ENCODE data around the gene PRUNE1.

Gene PRUNE1

GRCh38 chr1:151009674-151010345, 1.6 kb downstream of the PRUNE1 start:
- H3K27me3 ChIP-seq (ENCODE audit: low read length) = no peaks in the 10 kb centered on the region
- H3K79me2 ChIP-seq (ENCODE audit: insufficient read depth, low read length) = peaks cover 12% of the 10 kb centered on the region; the same call in 1 of the 2 replicates
- H3K4me2 ChIP-seq (ENCODE audit: low read depth, low read length, poor library complexity, severe bottlenecking) = peak overlapping the region; percentile 75
- no peak overlapping the region for H3K27ac ChIP-seq (ENCODE audit: low read depth, low read length)
- H3K9me2 ChIP-seq (replicated peaks; ENCODE audit: insufficient read depth, low read length) = no peaks in the 10 kb centered on the region
- no peak for TF ChIP-seq EZH2phosphoT487 (conservative IDR thresholded peaks at IDR 0.05; ENCODE audit: low read length)
- TF ChIP-seq CTCF (IDR thresholded peaks at IDR 0.05; ENCODE audit: insufficient read depth, low read length, poor library complexity, severe bottlenecking) = no peak
- H3K36me3 ChIP-seq (ENCODE audit: low read length) = no peaks in the 10 kb centered on the region
- H2AFZ ChIP-seq (ENCODE audit: low read depth, low read length, severe bottlenecking) = no peak overlapping the region
- peak overlapping the region; percentile 87 for H3K4me3 ChIP-seq (ENCODE audit: insufficient read depth, low read length, poor library complexity, severe bottlenecking)
- peak overlapping the region; percentile 83 for H3K9ac ChIP-seq (ENCODE audit: low read length)
- H4K20me1 ChIP-seq (ENCODE audit: low read depth, low read length) = no peaks in the 10 kb centered on the region
- H3K9me3 ChIP-seq (ENCODE audit: insufficient read depth, low read length) = no peaks in the 10 kb centered on the region
- H3F3A ChIP-seq (ENCODE audit: insufficient read depth) = peaks cover 8% of the 10 kb centered on the region; the same call in 1 of the 2 replicates

- Histone ChIP-seq H3K27ac (ENCODE audit: low read depth, low read length) (no peak overlapping the region), H3K9ac (ENCODE audit: low read length) (no peak overlapping the region), H3K9me2 (replicated peaks; ENCODE audit: insufficient read depth, low read length) (no peaks in the 10 kb centered on the region), H3F3A (ENCODE audit: insufficient read depth) (peaks cover 8% of the 10 kb centered on the region; the same call in 1 of the 2 replicates), H2AFZ (ENCODE audit: low read depth, low read length, severe bottlenecking) (no peak overlapping the region), H3K4me2 (ENCODE audit: low read depth, low read length, poor library complexity, severe bottlenecking) (no peak overlapping the region), H3K36me3 (ENCODE audit: low read length) (no peaks in the 10 kb centered on the region), H3K27me3 (ENCODE audit: low read length) (no peaks in the 10 kb centered on the region), H3K9me3 (ENCODE audit: insufficient read depth, low read length) (no peaks in the 10 kb centered on the region), H4K20me1 (ENCODE audit: low read depth, low read length) (no peaks in the 10 kb centered on the region), H3K4me3 (ENCODE audit: insufficient read depth, low read length, poor library complexity, severe bottlenecking) (no peak overlapping the region), H3K79me2 (ENCODE audit: insufficient read depth, low read length) (peaks cover 12% of the 10 kb centered on the region; the same call in 1 of the 2 replicates)
- TF ChIP-seq EZH2phosphoT487 (conservative IDR thresholded peaks at IDR 0.05; ENCODE audit: low read length) (no peak), CTCF (IDR thresholded peaks at IDR 0.05; ENCODE audit: insufficient read depth, low read length, poor library complexity, severe bottlenecking) (no peak)
Observed at GRCh38 chr1:151010346-151010726, 2.1 kb downstream of the PRUNE1 start.

GRCh38 chr1:151011154-151011850, 3.1 kb downstream of the PRUNE1 start:
- no peak overlapping the region for H3K27ac ChIP-seq (ENCODE audit: low read depth, low read length)
- H3K4me2 ChIP-seq (ENCODE audit: low read depth, low read length, poor library complexity, severe bottlenecking) = no peak overlapping the region
- peaks cover 12% of the 10 kb centered on the region; the same call in 1 of the 2 replicates for H3K79me2 ChIP-seq (ENCODE audit: insufficient read depth, low read length)
- H3K9ac ChIP-seq (ENCODE audit: low read length) = no peak overlapping the region
- H3K4me3 ChIP-seq (ENCODE audit: insufficient read depth, low read length, poor library complexity, severe bottlenecking) = no peak overlapping the region
- TF ChIP-seq CTCF (IDR thresholded peaks at IDR 0.05; ENCODE audit: insufficient read depth, low read length, poor library complexity, severe bottlenecking) (no peak), EZH2phosphoT487 (conservative IDR thresholded peaks at IDR 0.05; ENCODE audit: low read length) (no peak)
- no peaks in the 10 kb centered on the region for H3K36me3 ChIP-seq (ENCODE audit: low read length)
- no peaks in the 10 kb centered on the region for H3K27me3 ChIP-seq (ENCODE audit: low read length)
- H2AFZ ChIP-seq (ENCODE audit: low read depth, low read length, severe bottlenecking) = no peak overlapping the region
- no peaks in the 10 kb centered on the region for H4K20me1 ChIP-seq (ENCODE audit: low read depth, low read length)
- H3K9me2 ChIP-seq (replicated peaks; ENCODE audit: insufficient read depth, low read length) = no peaks in the 10 kb centered on the region
- peaks cover 8% of the 10 kb centered on the region; the same call in 1 of the 2 replicates for H3F3A ChIP-seq (ENCODE audit: insufficient read depth)
- no peaks in the 10 kb centered on the region for H3K9me3 ChIP-seq (ENCODE audit: insufficient read depth, low read length)

Measured in SU-DHL-6 (cell line).